Measurements from ENCODE around the gene SFT2D2. TPM values are rescaled to one million over a fixed set of nuclear protein-coding genes. Genes with fewer than 3 reads are reported as not detected.
"Not testable (repeated sequence)": the region's sequence is repeated elsewhere in the genome, so short reads cannot be mapped to it uniquely, and the experiment has no call there.

SFT2D2 gene
- total RNA-seq, 2 donors from 2014 or later = 32.5 to 34.3 TPM

GRCh38 chr1:168179438-168180147 is 46.2 kb upstream of the SFT2D2 start:
- Histone ChIP-seq H3K27me3 (ENCODE audit: control insufficient read depth, insufficient read depth, low read length, poor library complexity, severe bottlenecking) (no peaks in the 10 kb centered on the region), H3K9ac (ENCODE audit: extremely low read depth, low read length, poor library complexity, severe bottlenecking) (peak overlapping the region; percentile 66), H3K36me3 (ENCODE audit: control insufficient read depth, insufficient read depth, low read length) (peaks cover under 1% of the 10 kb centered on the region), H3K4me1 (ENCODE audit: control insufficient read depth, insufficient read depth, low read length) (peaks cover 3% of the 10 kb centered on the region), H3K27ac (ENCODE audit: low read depth, low read length) (peak overlapping the region; percentile 83), H3K9me3 (ENCODE audit: control insufficient read depth, low read length) (no peaks in the 10 kb centered on the region), H3K4me3 (ENCODE audit: low read length) (peak overlapping the region; percentile 98)
- no peak for TF ChIP-seq CTCF (conservative IDR thresholded peaks at IDR 0.05)
- H3K9me3 Mint-ChIP-seq = no peaks in the 10 kb centered on the region
- H3K4me3 Mint-ChIP-seq = no peak overlapping the region
- H3K27ac Mint-ChIP-seq = no peak overlapping the region
- no peaks in the 10 kb centered on the region for H3K27me3 Mint-ChIP-seq (ENCODE audit: insufficient read depth)
- H3K4me1 Mint-ChIP-seq = peaks cover 9% of the 10 kb centered on the region
- no peaks in the 10 kb centered on the region for H3K36me3 Mint-ChIP-seq (ENCODE audit: low read depth)
- WGBS, 2 experiments (ENCODE audit: insufficient coverage in 1 of 2, insufficient read length in 1 of 2) = 9 to 17% methylated on average over 14 to 20 of the region's 20 CpGs
- peak; percentile 47 for DNase-seq

GRCh38 chr1:168180148-168180524 is 45.7 kb upstream of the SFT2D2 start:
- no peaks in the 10 kb centered on the region for H3K9me3 Mint-ChIP-seq
- H3K4me3 ChIP-seq (ENCODE audit: low read length) = peak overlapping the region; percentile 98
- H3K27ac ChIP-seq (ENCODE audit: low read depth, low read length) = no peak overlapping the region
- no peak for DNase-seq
- H3K9me3 ChIP-seq (ENCODE audit: control insufficient read depth, low read length) = no peaks in the 10 kb centered on the region
- no peaks in the 10 kb centered on the region for H3K27me3 ChIP-seq (ENCODE audit: control insufficient read depth, insufficient read depth, low read length, poor library complexity, severe bottlenecking)
- H3K4me3 Mint-ChIP-seq = no peak overlapping the region
- H3K4me1 ChIP-seq (ENCODE audit: control insufficient read depth, insufficient read depth, low read length) = peaks cover 3% of the 10 kb centered on the region
- H3K27me3 Mint-ChIP-seq (ENCODE audit: insufficient read depth) = no peaks in the 10 kb centered on the region
- TF ChIP-seq CTCF (conservative IDR thresholded peaks at IDR 0.05) = no peak
- WGBS, 2 experiments (ENCODE audit: insufficient coverage in 1 of 2, insufficient read length in 1 of 2) = 71 to 76% methylated on average over 2 of the region's 2 CpGs
- H3K36me3 Mint-ChIP-seq (ENCODE audit: low read depth) = peaks cover 5% of the 10 kb centered on the region
- H3K36me3 ChIP-seq (ENCODE audit: control insufficient read depth, insufficient read depth, low read length) = peaks cover 6% of the 10 kb centered on the region
- H3K27ac Mint-ChIP-seq = no peak overlapping the region
- peak overlapping the region; percentile 66 for H3K9ac ChIP-seq (ENCODE audit: extremely low read depth, low read length, poor library complexity, severe bottlenecking)
- peaks cover 9% of the 10 kb centered on the region for H3K4me1 Mint-ChIP-seq

GRCh38 chr1:168181063-168181720 is 44.6 kb upstream of the SFT2D2 start:
- 97 to 100% methylated on average over 1 to 11 of the region's 15 CpGs for WGBS, 2 experiments (ENCODE audit: insufficient coverage in 1 of 2, insufficient read length in 1 of 2)
- not testable (repeated sequence) for H3K4me1 Mint-ChIP-seq; H3K27me3 ChIP-seq (ENCODE audit: control insufficient read depth, insufficient read depth, low read length, poor library complexity, severe bottlenecking); H3K9ac ChIP-seq (ENCODE audit: extremely low read depth, low read length, poor library complexity, severe bottlenecking); H3K9me3 ChIP-seq (ENCODE audit: control insufficient read depth, low read length); H3K36me3 ChIP-seq (ENCODE audit: control insufficient read depth, insufficient read depth, low read length); H3K27ac Mint-ChIP-seq; H3K27me3 Mint-ChIP-seq (ENCODE audit: insufficient read depth); H3K27ac ChIP-seq (ENCODE audit: low read depth, low read length); H3K4me1 ChIP-seq (ENCODE audit: control insufficient read depth, insufficient read depth, low read length); H3K4me3 Mint-ChIP-seq; H3K9me3 Mint-ChIP-seq; H3K4me3 ChIP-seq (ENCODE audit: low read length); DNase-seq
- peaks cover 11% of the 10 kb centered on the region for H3K36me3 Mint-ChIP-seq (ENCODE audit: low read depth)
